WI38 (cell line): ENCODE results near the gene SLC5A11.
A peak's percentile ranks its signal among the peaks of the same experiment; 100 is the strongest.
"Not testable (repeated sequence)": the region's sequence is repeated elsewhere in the genome, so short reads cannot be mapped to it uniquely, and the experiment has no call there.

ENCODE experiments used
- H3K4me3 ChIP-seq: 2 replicates; pipeline ENCODE4 v1.5.1; 2011; ENCODE audit warnings: low read depth, mild to moderate bottlenecking, control low read depth, low read length
- TF ChIP-seq, protein P1 (sequence below): IDR thresholded peaks from 2 replicates; pipeline ENCODE4 v1.5.1; 2012; ENCODE audit warnings: low read depth, mild to moderate bottlenecking, control low read depth, low read length

SLC5A11 gene

DNA sequence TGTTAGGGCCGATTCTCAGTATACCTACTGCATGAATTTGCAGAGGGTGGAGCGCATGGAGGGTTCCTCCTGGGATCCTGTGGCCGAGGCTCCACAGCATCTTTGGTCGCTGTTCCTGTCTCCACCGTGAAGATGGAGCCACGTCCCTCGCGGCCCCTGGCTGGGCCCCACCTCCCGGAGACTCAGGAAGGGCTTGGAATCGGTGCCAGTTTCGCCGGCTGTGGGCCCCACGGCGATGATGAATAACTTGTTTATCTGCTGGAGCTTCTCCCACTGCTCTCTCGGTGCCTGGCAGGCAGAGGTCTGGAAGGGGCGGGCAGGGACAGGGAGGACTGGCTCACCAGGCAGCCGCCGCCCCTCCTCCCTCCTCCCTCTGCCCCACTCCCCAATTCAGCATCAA, 8.1 kb downstream of the SLC5A11 start:
- peak overlapping the region; percentile 4; the same call in 1 of the 2 replicates for H3K4me3 ChIP-seq
- TF ChIP-seq, protein P1, sequence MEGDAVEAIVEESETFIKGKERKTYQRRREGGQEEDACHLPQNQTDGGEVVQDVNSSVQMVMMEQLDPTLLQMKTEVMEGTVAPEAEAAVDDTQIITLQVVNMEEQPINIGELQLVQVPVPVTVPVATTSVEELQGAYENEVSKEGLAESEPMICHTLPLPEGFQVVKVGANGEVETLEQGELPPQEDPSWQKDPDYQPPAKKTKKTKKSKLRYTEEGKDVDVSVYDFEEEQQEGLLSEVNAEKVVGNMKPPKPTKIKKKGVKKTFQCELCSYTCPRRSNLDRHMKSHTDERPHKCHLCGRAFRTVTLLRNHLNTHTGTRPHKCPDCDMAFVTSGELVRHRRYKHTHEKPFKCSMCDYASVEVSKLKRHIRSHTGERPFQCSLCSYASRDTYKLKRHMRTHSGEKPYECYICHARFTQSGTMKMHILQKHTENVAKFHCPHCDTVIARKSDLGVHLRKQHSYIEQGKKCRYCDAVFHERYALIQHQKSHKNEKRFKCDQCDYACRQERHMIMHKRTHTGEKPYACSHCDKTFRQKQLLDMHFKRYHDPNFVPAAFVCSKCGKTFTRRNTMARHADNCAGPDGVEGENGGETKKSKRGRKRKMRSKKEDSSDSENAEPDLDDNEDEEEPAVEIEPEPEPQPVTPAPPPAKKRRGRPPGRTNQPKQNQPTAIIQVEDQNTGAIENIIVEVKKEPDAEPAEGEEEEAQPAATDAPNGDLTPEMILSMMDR: no peak

DNA sequence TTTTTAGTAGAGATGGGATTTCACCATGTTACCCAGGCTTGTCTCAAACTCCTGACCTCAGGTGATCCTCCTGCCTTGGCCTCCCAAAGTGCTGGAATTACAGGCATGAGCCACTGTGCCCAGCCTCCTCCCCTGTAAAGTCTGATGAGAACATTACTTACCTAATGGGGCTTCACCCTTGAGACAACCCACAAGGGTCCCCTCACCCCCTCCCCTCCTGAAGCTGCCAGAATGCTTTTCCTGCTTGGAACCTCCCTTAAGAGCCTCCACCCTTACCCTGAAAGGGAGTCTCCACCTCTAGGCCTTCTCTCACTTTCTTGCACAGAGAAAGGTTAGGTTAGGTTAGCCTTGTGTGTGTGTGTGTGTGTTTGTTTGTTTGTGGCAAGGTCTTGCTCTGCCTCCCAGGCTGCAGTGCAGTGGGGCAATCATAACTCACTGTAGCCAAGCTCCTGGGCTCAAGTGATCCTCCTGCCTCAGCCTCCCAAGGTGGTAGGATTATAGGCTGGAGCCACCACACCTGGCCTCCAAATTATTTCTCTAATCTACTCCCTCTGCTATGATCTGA, 8.9 kb downstream of the SLC5A11 start:
- TF ChIP-seq, protein P1: no peak
- no peak overlapping the region for H3K4me3 ChIP-seq

DNA sequence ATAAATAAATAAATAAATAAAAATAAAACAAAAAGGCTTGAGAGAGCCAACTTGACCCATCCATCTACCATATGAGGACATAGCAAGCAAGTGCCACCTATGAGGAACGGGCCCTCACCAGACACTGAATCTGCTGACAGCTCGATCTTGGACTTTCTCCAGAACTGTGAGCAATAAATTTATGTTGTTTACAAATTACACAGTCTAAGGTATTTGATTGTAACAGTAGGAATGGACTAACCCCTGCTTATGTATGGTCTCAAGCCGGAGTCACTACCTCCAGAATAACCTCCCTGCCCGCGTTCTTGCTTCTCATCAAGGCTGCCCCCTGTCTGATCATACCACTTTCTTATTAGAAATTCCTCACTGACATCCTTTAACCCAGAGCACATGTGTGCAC, 9.9 kb downstream of the SLC5A11 start:
- TF ChIP-seq, protein P1: no peak
- H3K4me3 ChIP-seq: no peak overlapping the region

DNA sequence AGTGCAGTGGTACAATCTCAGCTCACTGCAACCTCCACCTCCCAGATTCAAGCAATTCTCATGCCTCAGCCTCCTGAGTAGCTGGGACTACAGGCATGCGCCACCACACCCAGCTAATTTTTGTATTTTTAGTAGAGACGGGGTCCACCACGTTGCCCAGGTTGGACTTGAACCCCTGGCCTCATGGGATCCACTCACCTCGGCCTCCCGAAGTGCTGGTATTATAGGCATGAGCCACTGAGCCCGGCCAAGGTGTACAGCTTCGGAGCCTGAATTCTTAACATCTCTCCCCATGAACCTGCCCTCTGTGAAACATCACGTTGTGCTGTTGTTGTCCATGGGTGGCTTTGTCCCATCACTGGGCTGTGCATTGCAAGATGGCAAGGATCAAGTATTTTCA, 11.1 kb downstream of the SLC5A11 start:
- not testable (repeated sequence) for H3K4me3 ChIP-seq

DNA sequence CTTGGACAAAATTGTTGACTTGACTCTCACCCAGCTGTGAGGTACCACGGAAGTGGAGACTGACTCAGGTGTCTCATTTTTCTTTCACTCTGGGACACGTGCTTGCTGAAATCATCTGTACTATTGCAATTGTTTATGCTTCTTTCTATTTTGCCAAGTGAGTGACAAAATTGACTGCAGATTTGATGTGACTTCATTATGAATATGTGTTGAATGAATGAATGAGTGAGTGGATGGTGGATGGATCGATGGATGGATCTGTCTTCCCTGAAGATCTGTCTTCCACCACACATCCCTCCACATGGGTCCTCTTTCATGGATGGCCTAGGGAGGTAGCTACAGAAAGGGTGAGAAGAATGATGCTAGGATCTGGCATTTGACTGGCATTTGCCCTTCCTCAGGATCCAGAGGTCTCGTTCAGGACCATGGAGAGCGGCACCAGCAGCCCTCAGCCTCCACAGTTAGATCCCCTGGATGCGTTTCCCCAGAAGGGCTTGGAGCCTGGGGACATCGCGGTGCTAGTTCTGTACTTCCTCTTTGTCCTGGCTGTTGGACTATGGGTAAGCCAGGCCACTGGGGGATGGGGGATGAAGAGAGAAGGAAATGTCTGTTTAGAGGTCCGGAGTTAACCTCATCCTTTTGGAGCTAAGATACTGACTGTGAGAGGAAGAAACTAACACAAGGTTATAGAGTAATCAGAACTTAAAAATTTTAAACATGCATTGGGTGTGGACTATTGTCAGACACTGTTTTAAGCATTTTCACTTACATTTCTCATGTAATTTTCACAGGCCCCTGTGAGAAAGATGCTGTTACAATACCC, 12.7 kb downstream of the SLC5A11 start:
- TF ChIP-seq, protein P1: no peak
- H3K4me3 ChIP-seq: no peak overlapping the region

DNA sequence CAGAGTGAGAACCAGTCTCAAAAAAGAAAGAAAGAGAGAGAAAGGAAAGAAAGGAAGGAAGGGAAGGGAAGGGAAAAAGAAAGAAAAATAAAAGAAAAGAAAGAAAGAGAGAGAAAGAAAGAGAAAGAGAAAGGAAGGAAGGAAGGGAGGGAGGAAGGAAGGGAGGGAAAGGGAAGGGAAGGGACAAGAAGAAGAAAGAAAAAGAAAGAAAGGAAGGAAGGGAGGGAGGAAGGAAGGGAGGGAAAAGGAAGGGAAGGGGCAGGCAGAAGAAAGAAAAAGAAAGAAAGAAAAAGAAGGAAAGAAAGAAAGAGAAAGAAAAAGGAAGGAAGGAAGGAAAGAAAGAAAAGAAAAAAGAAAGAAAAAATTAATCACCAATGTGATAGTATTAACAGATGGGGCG, 15.7 kb downstream of the SLC5A11 start:
- TF ChIP-seq, protein P1: no peak
- no peak overlapping the region for H3K4me3 ChIP-seq

DNA sequence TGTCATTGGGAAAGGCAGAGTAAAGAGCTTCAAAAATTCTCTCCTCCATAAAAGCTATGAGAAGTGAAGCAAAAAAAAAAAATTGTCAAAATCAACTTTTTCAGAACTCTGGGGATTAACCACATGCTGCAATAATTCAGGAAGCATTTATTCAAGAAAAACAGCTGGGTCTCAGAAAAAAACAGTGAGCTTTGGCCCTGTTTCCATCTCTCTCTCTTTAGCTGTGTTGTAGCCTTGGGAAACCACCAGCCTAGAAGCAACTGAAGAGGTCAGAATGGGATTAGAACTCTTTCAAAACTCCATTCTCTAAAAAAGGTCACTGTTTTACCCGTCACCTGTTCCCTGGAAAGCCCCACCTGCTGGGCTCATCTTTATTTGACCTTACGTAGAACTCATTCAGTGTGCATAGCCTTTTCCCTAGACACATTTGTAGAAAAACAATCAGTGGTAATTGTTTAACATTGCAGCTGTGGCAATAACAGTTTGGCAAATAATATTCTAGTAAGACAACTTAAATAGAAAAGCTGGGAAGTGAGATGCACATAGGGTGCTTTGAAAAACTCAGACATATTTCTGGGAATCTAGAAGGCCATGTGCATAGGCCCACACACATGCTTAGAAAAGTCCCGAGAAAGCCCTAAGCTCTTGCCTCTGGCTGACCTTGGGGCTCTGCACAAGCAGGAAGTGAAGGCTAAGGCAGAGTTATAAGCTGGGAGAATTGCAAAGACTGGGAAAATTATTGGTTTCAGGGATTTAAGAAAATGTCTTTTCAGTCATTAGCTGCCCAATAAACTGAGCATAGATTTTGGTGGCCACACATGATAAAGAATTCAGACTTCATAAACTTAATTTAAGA, 18.0 kb downstream of the SLC5A11 start:
- H3K4me3 ChIP-seq: no peak overlapping the region
- TF ChIP-seq, protein P1: no peak
